ENCODE results near the gene OLIG3.

- TF ChIP-seq CTCF (conservative IDR thresholded peaks at IDR 0.05; ENCODE audit: low read depth, low read length), result no peak
- TF ChIP-seq EZH2 (IDR thresholded peaks at IDR 0.05; ENCODE audit: borderline replicate concordance, low read depth, low read length, poor library complexity, severe bottlenecking), result peak; percentile 51
Measured at GRCh38 chr6:137488150-137489045, 5.8 kb downstream of the OLIG3 start.
